HG03175 (cell line): ENCODE data around the gene RFXAP.

ENCODE experiments used
- ATAC-seq: cut with Tn5 transposase; IDR thresholded peaks from one replicate; pipeline ENCODE4 v1.9.1; 2021; ENCODE audit warnings: mild to moderate bottlenecking, moderate library complexity; ENCODE audit not compliant: unreplicated experiment

The RFXAP gene

DNA sequence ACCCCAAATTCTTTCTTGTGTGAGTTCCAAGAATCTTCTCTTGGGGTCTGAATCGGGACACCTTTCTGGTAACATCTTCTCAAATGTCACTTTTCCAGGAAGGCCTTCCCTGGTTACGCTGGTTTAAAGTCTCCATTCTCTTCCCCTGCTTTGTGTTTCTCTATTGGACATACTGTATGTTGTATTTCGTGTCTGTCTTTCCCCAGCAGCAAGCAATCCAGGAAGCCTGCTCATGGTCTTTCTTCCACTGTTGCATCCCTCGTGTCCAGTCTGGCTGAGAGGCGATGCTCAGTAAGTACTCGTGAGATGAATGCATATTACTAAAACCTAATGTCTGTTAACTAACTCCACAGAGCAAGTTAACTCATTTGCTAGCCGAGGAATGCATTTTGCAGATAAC lies 43.7 kb downstream of the RFXAP start:
- no peak for ATAC-seq

DNA sequence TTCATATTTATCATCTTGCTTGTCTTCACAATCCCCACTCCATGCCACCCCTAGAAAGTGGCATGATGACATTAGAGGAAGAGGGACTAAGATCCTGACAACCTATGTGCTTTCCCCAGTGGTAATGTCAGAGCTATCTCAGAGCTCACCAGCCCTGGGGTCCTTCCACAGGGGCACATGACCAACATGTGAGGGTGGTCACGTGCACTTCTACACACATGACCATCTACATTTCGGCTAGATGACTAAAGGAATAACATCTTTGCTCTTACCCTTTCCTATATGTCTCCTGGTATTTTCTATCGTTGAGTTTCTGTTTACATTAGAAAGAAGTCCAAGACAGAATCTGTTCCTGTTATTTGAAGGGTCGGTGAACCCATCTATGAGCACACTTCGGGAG lies 46.2 kb downstream of the RFXAP start:
- no peak for ATAC-seq

DNA sequence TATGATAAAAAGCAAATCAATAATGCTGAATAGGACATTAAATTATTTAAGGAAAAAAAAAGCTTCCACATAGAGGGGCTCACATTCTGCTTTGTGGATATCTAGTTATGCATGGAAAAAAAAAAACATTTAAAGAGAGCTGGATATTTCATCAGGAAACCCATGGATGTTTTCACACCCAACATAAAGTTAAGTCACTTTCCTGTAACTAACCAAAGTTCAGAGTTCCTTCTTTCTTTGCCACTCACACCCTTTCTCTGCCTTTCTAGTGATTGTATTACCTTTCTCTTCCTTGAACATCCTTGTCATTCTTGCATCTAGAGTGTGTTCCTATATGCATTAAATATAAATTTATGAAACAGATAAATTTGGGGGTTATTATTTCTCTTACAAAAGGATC lies 47.2 kb downstream of the RFXAP start:
- no peak for ATAC-seq

DNA sequence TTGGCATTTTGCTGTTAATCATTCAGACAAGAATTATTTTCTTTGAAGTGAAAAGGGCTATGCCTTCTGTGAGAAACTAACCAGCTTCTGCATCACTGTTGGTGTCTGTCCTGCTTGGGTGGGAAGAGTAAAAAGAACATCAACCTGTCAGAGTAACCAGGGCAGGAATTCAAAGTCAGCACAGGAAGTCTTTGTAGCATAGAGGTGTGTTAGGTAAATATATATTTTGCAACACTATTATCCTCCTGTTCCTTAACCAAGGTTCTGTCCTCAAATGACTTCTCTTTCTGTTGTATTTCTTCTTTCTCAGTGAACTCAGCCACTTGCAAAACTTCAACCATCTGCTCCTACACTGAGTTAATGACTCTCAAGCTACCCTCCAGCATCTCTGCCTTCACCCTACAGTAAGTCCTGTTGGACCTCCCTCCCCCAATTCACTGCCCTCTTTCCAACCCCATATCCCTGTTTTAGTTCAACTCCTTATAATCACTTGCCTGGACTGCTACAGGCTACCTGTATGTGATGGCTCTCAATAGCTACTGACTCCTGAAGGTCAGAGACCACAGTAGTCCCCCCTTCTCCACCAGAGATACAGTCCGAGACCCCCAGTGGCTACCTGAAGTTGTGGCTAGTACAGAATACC lies 51.1 kb downstream of the RFXAP start:
- no peak for ATAC-seq

DNA sequence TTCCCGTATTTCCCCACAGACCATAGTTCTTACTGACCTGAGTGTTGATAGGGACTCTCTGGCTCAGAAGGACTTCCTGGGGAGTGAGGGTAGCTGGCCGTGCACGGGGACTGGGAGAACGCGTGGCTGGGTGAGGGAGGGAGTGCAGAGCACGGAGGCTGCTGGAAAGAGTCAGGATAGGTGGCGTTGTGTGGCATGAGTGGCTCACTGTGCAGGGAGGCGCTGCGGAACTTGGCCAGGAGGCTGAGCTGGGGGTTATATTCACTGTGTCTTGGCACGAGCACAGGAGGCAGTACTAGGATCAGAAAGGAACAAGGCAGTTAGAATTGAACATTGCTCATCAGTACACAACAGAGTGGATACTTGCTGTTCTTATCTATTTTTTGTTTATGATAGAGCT lies 53.6 kb downstream of the RFXAP start:
- ATAC-seq = no peak

DNA sequence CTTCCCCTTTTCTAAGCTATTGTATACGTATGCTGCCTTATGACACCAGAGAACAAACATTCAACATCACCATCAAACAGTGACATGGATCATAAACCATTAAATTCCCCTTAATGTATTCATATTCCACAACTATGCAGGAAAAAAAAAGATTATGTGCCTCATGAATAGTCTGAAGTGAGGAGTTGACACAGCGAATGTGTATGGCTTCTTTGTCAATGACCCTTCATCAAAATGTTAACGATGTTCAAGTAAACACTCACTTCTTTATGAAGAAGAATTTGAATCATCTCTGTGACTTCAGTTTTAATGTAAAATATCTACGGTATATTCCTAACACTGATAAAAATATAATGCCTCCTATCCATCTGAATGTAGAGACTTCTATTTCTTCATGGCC lies 56.4 kb downstream of the RFXAP start:
- ATAC-seq = no peak

DNA sequence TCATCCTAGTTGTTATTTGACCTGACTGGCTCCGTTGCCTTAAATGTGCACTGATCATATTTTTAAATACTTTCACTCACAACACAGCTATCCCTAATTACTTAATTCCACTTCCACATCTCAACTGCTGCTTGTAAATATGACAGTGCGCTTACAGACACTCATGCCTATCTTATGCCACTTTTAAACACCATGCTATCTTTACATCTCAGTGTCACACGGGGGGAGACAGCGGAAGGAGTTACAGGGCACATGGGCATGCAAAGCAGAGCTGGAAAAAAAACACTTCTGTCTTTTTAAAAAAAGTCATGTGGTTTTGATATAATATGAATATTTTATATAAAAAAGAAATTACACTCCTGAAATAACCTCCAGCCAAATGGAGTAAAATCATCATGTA lies 56.9 kb downstream of the RFXAP start:
- ATAC-seq = no peak
